GDM1 (cell line): ENCODE results near the gene DTNA.

Source experiments
- DNase-seq: peaks from one replicate; lab custom pipeline; 2025; lab: John Stamatoyannopoulos, UW

Gene DTNA

DNA sequence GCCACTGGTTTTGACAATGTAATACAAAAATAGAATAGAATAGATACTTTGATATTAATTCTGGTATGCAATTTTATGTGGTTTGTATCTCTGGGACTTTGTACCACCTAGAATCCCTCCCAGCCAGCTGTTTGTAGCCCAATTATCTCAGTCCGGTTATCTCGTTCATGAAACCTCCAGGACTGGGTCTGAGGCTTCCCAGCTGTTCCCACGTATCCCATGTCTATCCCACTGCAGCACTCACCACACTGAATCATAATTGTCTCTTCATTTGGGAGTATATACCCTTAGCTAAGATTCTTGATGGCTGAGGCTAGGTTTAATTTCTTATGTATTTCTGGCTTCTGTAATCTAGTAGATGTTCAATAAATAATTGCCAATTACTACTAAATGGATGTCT lies 226.7 kb downstream of the DTNA start:
- DNase-seq: no peak

DNA sequence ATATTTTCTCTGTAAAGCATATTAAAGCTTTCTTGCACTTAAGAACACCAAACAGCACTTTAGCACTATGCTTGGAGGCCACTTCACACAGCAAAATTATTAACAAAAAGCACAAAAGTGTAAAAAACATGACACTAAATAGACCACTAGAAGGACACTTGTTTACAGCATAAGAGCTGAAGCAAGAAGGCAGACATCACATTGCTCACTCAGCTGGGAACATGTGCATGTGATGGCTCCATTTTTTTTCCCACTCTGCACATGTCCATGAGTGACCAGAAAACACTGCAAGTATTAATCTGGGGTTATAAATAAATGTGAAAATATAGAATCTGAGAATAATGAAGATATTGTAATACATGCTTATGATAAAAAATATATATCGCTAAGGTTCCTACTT lies 228.0 kb downstream of the DTNA start:
- DNase-seq: no peak
